HG02763 (cell line): ENCODE data around the gene ARHGAP45.

Experiments
- ATAC-seq: cut with Tn5 transposase; IDR thresholded peaks from one replicate; pipeline ENCODE4 v1.9.1; 2021; ENCODE audit warnings: mild to moderate bottlenecking, moderate library complexity; ENCODE audit not compliant: unreplicated experiment

ARHGAP45 gene

GRCh38 chr19:1054102-1055027, 12.6 kb upstream of the ARHGAP45 start:
- no peak for ATAC-seq

GRCh38 chr19:1055028-1055425, 11.9 kb upstream of the ARHGAP45 start:
- ATAC-seq, result no peak

- ATAC-seq, result no peak
These were observed 10.9 kb upstream of the ARHGAP45 start for GRCh38 chr19:1055886-1056620.

GRCh38 chr19:1057176-1057855, 9.7 kb upstream of the ARHGAP45 start:
- ATAC-seq, result no peak

- ATAC-seq, result no peak
These were observed 8.9 kb upstream of the ARHGAP45 start for GRCh38 chr19:1058112-1058511.

GRCh38 chr19:1060689-1061088, 6.3 kb upstream of the ARHGAP45 start:
- no peak for ATAC-seq

GRCh38 chr19:1061987-1062386, 5.0 kb upstream of the ARHGAP45 start:
- no peak for ATAC-seq

- ATAC-seq, result no peak
These were observed 4.5 kb upstream of the ARHGAP45 start for GRCh38 chr19:1062387-1063029.

- ATAC-seq, result no peak
These were observed 3.7 kb upstream of the ARHGAP45 start for GRCh38 chr19:1063030-1063908.

- ATAC-seq, result no peak
These were observed 2.9 kb upstream of the ARHGAP45 start for GRCh38 chr19:1063909-1064660.

- ATAC-seq, result no peak
These were observed 2.0 kb upstream of the ARHGAP45 start for GRCh38 chr19:1064661-1065605.

GRCh38 chr19:1065606-1066109, 1.3 kb upstream of the ARHGAP45 start:
- no peak for ATAC-seq

- no peak for ATAC-seq
These were observed 668 bp upstream of the ARHGAP45 start for GRCh38 chr19:1066251-1066747.

- ATAC-seq, result peak; percentile 5
These were observed 482 bp downstream of the ARHGAP45 start for GRCh38 chr19:1067341-1067957.

GRCh38 chr19:1068009-1069001, 1.3 kb downstream of the ARHGAP45 start:
- no peak for ATAC-seq
